ENCODE results near the gene BACH2. TPM values are rescaled to one million over a fixed set of nuclear protein-coding genes. Genes with fewer than 3 reads are reported as not detected.

Gene BACH2
- total and polyA plus RNA-seq, 8 donors: 0.19 to 10.8 (median 1.4) TPM; not detected in 1

GRCh38 chr6:90294008-90294511, 2.6 kb downstream of the BACH2 start:
- Histone ChIP-seq H3K36me3 (no peaks in the 10 kb centered on the region), H3K4me1 (peaks cover 9 to 22% (median 21%) of the 10 kb centered on the region in 4 donors), H3K27ac (no peak overlapping the region), H3K9me3 (no peaks in the 10 kb centered on the region), H3K4me3 (no peak overlapping the region), H3K27me3 (peaks cover 0 to 43% (median 17%) of the 10 kb centered on the region in 3 donors)
- no peak for DNase-seq
- intact Hi-C loops (cut with DNase I; ENCODE audit: low total_unique reads): loop anchor here (10.0 kb wide), 2 partner anchors 69 to 329 kb away; no protein-coding TSS in a partner anchor
- TF ChIP-seq EP300 (IDR thresholded peaks at IDR 0.05): no peak
- TF ChIP-seq CTCF (IDR thresholded peaks at IDR 0.05): no peak
- 85 to 93% (median 93%) methylated on average over 5 of the region's 5 CpGs for WGBS, 5 donors

- Histone ChIP-seq H3K9me3 (no peaks in the 10 kb centered on the region), H3K4me3 (no peak overlapping the region), H3K4me1 (peaks cover 9 to 22% (median 21%) of the 10 kb centered on the region in 4 donors), H3K27me3 (peaks cover 0 to 40% (median 17%) of the 10 kb centered on the region in 3 donors), H3K36me3 (no peaks in the 10 kb centered on the region), H3K27ac (no peak overlapping the region)
- DNase-seq: peak in 1 of 2 donors; percentile 28
- intact Hi-C loops (cut with DNase I; ENCODE audit: low total_unique reads): loop anchor here (10.0 kb wide), 2 partner anchors 69 to 329 kb away; no protein-coding TSS in a partner anchor
- no peak for TF ChIP-seq CTCF (IDR thresholded peaks at IDR 0.05)
- TF ChIP-seq POLR2A (IDR thresholded peaks at IDR 0.05): no peak
- TF ChIP-seq EP300 (IDR thresholded peaks at IDR 0.05): no peak
- TF ChIP-seq POLR2AphosphoS5 (IDR thresholded peaks at IDR 0.05): no peak
- WGBS, 5 donors: 93 to 96% (median 94%) methylated on average over 3 of the region's 3 CpGs
Observed at GRCh38 chr6:90293319-90293953, 3.2 kb downstream of the BACH2 start.

- TF ChIP-seq EP300 (IDR thresholded peaks at IDR 0.05): no peak
- TF ChIP-seq POLR2AphosphoS5 (IDR thresholded peaks at IDR 0.05): no peak
- TF ChIP-seq CTCF (IDR thresholded peaks at IDR 0.05): no peak
- no peak for TF ChIP-seq POLR2A (IDR thresholded peaks at IDR 0.05)
- H3K4me3 ChIP-seq: no peak overlapping the region
- 79 to 92% (median 86%) methylated on average over 4 of the region's 4 CpGs for WGBS, 5 donors
- peaks cover 0 to 5% (median 0%) of the 10 kb centered on the region in 4 donors for H3K9me3 ChIP-seq
- intact Hi-C loops (cut with DNase I; ENCODE audit: low total_unique reads): loop anchor here (10.0 kb wide), 2 partner anchors 67 to 327 kb away; no protein-coding TSS in a partner anchor
- H3K36me3 ChIP-seq: no peaks in the 10 kb centered on the region
- no peak for DNase-seq
- H3K27ac ChIP-seq: no peak overlapping the region
- H3K4me1 ChIP-seq: peaks cover 9 to 17% (median 15%) of the 10 kb centered on the region in 4 donors
- H3K27me3 ChIP-seq: peaks cover 0 to 22% (median 17%) of the 10 kb centered on the region in 3 donors
Observed at GRCh38 chr6:90291565-90291964, 5.1 kb downstream of the BACH2 start.

GRCh38 chr6:90290811-90291420, 5.7 kb downstream of the BACH2 start:
- Histone ChIP-seq H3K9me3 (peaks cover 0 to 5% (median 0%) of the 10 kb centered on the region in 4 donors), H3K4me3 (no peak overlapping the region), H3K4me1 (peaks cover 13 to 18% (median 15%) of the 10 kb centered on the region in 4 donors), H3K27me3 (peaks cover 0 to 16% (median 15%) of the 10 kb centered on the region in 3 donors), H3K27ac (no peak overlapping the region), H3K36me3 (no peaks in the 10 kb centered on the region)
- WGBS, 5 donors: 80 to 91% (median 84%) methylated on average over 5 of the region's 5 CpGs
- intact Hi-C loops (cut with DNase I; ENCODE audit: low total_unique reads): loop anchor here (10.0 kb wide), 2 partner anchors 66 to 326 kb away; no protein-coding TSS in a partner anchor
- TF ChIP-seq POLR2AphosphoS5 (IDR thresholded peaks at IDR 0.05) (no peak), CTCF (IDR thresholded peaks at IDR 0.05) (no peak), POLR2A (IDR thresholded peaks at IDR 0.05) (no peak), EP300 (IDR thresholded peaks at IDR 0.05) (no peak)
- DNase-seq: no peak

Measured in stomach (tissue), 9 donors.